Stimulated activated naive CD8-positive, alpha-beta T cell treated with anti-CD3 and anti-CD28 coated beads, Interleukin-15, amount 100 ng/mL, for 72 hours (primary cell): Measurements from ENCODE around the gene PAMR1.

Source experiments
- ATAC-seq: fragments of 150-1000 bp; cut with Tn5 transposase; 2 replicates; pipeline ENCODE4 v1.10.0; 2021; ENCODE audit warnings: mild to moderate bottlenecking, moderate library complexity
- DNase-seq, 2 donors: peaks; one replicate each; pipeline ENCODE4 v3.0.0; 2021 to 2022
- H3K27ac Mint-ChIP-seq, 2 donors: one replicate each; pipeline ENCODE4 v1.8.0; 2022; ENCODE audit warnings: mild to moderate bottlenecking in 2 of 2, mixed read lengths in 2 of 2, moderate library complexity in 2 of 2
- H3K27me3 Mint-ChIP-seq: one replicate; pipeline ENCODE4 v1.8.0; 2022; ENCODE audit warnings: mixed read lengths
- H3K4me1 Mint-ChIP-seq: one replicate; pipeline ENCODE4 v1.8.0; 2022; ENCODE audit warnings: mild to moderate bottlenecking, mixed read lengths
- H3K4me3 Mint-ChIP-seq, 2 donors: one replicate each; pipeline ENCODE4 v1.8.0; 2022; ENCODE audit warnings: mild to moderate bottlenecking in 2 of 2, mixed read lengths in 2 of 2, moderate library complexity in 1 of 2
- H3K9me3 Mint-ChIP-seq, 2 donors: one replicate each; pipeline ENCODE4 v1.8.0; 2022; ENCODE audit warnings: mixed read lengths in 2 of 2

Gene PAMR1

DNA sequence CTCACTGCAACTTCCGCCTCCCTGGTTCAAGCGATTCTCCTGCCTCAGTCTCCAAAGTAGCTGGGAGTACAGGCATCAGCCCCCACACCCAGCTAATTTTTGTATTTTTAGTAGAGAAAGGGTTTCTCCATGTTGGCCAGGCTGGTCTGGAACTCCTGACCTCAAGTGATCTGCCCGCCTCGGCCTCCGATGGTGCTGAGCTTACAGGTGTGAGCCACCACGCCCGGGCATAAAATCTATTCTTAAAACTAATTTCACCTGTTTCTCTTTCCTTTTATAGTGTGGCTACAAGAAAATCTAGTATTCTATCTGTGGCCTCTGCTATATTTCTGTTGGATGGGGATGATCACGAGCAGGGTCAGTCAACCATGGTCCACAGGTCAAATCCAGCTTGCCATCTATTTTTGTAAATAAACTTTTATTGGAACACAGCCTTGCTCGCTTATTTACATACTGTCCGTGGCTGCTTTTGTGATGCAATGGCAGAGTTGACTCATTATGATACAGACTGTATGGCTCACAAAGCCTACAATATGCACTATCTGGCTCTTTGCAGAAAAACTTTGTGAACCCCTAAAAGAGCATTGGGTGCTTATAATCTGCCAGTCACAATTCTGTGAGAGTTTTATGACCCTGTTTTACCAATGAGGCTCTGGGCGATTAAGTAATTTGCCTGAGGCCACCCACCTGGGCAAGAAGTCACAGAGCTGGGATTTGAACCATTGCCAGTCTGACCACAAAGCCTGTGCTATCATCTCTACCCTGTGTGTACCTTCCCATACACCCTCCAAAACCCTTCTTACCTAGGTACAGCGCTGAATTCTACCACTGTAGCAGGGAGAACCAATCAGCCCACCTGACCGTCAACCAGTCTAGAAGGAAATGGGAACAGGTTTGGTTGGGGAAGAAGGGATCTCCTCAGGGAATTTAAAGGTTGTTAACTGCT, 134.4 kb downstream of the PAMR1 start:
- H3K4me3 Mint-ChIP-seq: no peak overlapping the region
- H3K27me3 Mint-ChIP-seq: peaks cover 22% of the 10 kb centered on the region
- H3K27ac Mint-ChIP-seq: peak overlapping the region in 1 of 2 donors; percentile 22
- H3K4me1 Mint-ChIP-seq: peaks cover 28% of the 10 kb centered on the region
- peak; percentile 23 to 48 for DNase-seq
- H3K9me3 Mint-ChIP-seq: no peaks in the 10 kb centered on the region
- peak; percentile 95 for ATAC-seq

DNA sequence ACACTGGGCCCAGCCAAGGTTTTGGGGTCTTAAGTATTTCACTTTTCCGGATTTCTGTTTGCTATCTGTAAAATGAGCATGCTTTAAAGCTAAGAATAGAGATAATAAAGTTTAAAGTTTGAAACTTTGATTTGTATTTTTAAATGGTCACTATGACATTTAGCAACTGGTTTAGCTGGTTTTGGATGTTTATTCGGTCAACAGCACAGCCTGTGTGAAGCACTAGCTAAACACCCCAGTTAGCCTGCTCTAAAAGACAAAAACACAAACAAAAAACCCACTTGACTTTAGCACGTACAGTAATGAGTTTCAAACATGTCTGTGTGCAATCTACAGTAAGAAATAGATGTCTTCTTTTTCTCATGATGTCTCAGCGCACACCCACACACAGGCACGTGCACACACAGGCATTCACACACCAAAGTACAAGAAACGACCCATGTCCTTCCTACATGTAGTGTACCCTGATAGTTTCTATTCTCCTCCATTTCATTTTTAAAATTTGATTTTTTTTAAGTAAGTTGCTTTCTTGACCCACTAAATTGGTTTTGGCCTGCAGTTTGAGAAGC, 135.4 kb downstream of the PAMR1 start:
- Mint-ChIP-seq H3K4me1 (peaks cover 28% of the 10 kb centered on the region), H3K27ac (no peak overlapping the region), H3K4me3 (no peak overlapping the region), H3K27me3 (peaks cover 22% of the 10 kb centered on the region), H3K9me3 (no peaks in the 10 kb centered on the region)
- DNase-seq: no peak
- ATAC-seq: no peak

DNA sequence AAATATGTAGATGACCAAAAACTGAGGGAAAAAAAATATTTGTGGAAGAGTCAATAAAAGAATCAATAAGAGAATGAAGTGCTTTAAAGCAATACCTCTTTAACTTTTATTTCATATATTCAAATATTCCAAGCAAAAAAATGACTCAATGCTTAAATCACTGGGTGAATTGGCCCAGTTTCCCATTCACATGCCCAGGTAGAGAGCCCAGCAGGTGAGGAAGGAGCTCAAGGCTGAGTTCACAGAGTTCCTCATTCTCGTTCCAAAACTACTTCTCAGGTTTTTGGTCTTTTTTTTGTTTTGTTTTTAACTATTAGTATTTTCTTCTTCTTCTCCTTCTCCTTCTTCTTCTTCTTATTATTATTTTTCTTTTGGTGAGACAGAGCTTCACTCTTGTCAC, 136.3 kb downstream of the PAMR1 start:
- Mint-ChIP-seq H3K4me3 (no peak overlapping the region), H3K4me1 (peaks cover 28% of the 10 kb centered on the region), H3K27ac (no peak overlapping the region), H3K9me3 (no peaks in the 10 kb centered on the region), H3K27me3 (peaks cover 14% of the 10 kb centered on the region)
- DNase-seq: no peak
- ATAC-seq: no peak

DNA sequence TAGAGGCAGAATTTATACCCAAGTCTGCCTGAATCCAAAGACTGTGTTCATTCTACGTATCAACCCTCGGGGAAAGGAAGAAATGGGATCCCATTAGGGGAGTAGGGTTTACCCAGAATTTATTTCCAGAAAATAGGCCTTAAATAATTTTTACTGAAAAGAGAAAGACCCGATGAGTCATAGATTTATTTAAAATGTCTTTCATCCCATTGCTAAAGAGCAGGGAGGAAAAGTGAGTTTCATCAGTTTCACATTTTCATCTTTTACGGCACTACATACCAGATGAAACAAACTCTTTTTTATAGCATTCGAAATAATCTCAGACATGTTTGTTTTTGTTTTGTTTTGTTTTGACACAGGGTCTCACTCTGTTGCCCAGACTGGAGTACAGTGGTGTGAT, 137.4 kb downstream of the PAMR1 start:
- no peak overlapping the region for H3K4me3 Mint-ChIP-seq
- H3K27ac Mint-ChIP-seq: no peak overlapping the region
- ATAC-seq (no peak), DNase-seq (no peak)
- peaks cover 3% of the 10 kb centered on the region for H3K27me3 Mint-ChIP-seq
- H3K9me3 Mint-ChIP-seq: no peaks in the 10 kb centered on the region
- peaks cover 28% of the 10 kb centered on the region for H3K4me1 Mint-ChIP-seq

DNA sequence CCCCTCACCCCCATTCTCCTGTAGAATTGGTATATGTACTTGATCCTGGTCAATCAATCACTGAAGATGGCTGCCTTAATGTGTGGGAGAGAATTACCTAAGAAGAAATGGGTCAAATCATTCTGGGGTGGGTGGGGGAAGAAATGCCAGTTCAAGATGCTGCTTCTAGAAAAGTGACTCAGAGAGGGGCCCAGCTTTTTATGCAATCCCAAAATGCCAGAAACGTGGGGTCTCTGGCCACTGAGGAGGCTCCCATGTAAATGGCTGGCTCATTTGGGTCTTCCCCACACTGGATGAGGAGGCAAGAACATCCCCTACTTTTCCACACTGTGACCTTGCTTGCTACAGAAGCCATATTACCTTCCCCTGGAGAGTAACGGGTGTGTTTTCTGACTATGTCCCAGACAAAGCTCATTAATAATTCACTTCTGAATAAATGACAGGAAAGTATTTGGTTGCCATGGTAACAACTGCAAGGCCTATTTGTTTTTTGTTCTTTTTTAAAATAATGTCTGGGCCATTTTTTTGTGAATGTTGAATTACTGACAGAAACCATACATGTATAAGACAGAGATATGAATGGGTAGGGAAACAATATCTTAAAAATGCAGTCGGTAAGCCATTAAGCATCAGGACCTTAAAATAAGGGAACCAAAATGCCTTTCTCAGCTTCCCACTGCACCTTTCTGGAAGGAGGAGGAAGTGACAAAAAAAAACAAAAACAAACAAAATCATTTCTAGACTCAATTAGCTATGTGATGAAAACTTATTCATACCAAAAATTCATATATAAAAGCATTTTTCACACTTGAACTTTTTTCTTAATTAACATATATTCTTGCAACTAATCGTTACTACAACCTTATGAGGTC, 138.1 kb downstream of the PAMR1 start:
- no peak overlapping the region for H3K4me3 Mint-ChIP-seq
- DNase-seq (no peak), ATAC-seq (no peak)
- no peaks in the 10 kb centered on the region for H3K27me3 Mint-ChIP-seq
- H3K9me3 Mint-ChIP-seq: peaks cover 0 to under 1% of the 10 kb centered on the region in 2 donors
- peaks cover 24% of the 10 kb centered on the region for H3K4me1 Mint-ChIP-seq
- no peak overlapping the region for H3K27ac Mint-ChIP-seq

DNA sequence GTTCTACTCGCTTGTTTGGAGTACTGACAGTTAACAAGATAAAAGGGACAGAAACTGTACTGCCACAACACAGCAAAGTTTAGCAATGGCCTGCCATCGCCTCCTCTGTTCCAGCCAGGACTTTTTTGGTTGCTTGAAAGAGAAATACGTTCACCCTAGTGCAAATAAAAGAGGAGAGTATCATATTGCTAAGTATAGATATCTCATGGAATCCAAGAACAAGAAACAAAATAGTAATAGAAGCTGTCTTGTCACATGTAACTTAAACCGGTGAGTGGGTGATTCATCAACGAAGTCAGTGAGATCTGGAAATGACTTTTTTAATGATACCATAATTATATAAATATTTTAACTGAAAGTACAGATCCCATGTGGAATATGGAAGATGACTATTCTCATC, 141.5 kb downstream of the PAMR1 start:
- no peaks in the 10 kb centered on the region for H3K4me1 Mint-ChIP-seq
- H3K4me3 Mint-ChIP-seq: no peak overlapping the region
- no peak for ATAC-seq
- H3K9me3 Mint-ChIP-seq: peaks cover 0 to 7% of the 10 kb centered on the region in 2 donors
- no peak overlapping the region for H3K27ac Mint-ChIP-seq
- no peak for DNase-seq
- H3K27me3 Mint-ChIP-seq: no peaks in the 10 kb centered on the region
